ENCODE results near the gene HMGXB3.

The HMGXB3 gene

DNA sequence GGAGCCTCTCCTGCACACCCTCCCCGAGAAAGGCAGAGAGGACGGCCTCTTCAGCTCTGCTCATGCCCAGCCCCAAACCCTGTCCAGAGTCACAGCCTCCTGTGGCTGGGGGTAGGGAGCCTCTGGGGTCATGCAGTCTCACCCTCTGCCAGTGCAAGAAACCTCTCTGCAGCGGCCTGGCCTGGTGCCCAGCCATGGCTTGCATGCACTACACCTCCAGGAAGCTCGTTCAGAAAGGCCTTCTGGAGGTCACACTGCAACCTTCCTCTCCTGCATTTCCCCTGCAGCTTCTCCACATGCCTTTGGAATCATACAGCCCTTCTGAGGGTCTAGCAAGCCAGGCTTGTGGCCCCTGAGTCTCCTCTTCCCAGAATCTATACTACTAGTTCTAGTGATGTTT lies 67.9 kb downstream of the HMGXB3 start:
- no peak for TF ChIP-seq EZH2phosphoT487 (IDR thresholded peaks at IDR 0.05; ENCODE audit: low read length)
- no peak for TF ChIP-seq EZH2 (optimal IDR thresholded peaks at IDR 0.05; ENCODE audit: low read depth, low read length)
- no peak overlapping the region for H3K9ac ChIP-seq (ENCODE audit: low read length)
- H3F3A ChIP-seq (ENCODE audit: insufficient read depth, low read length): no peaks in the 10 kb centered on the region
- H2AFZ ChIP-seq (ENCODE audit: low read length): no peak overlapping the region
- H3K4me2 ChIP-seq (ENCODE audit: low read depth, low read length): no peak overlapping the region
- no peak for DNase-seq
- H3K9me3 ChIP-seq (replicated peaks; ENCODE audit: insufficient read depth, low read length): no peaks in the 10 kb centered on the region
- H3K4me1 ChIP-seq (ENCODE audit: low read length): peaks cover 3% of the 10 kb centered on the region; the same call in 1 of the 2 replicates
- H3K9me2 ChIP-seq (replicated peaks; ENCODE audit: insufficient read depth, low read length): no peaks in the 10 kb centered on the region
- no peaks in the 10 kb centered on the region; the same call in 1 of the 2 replicates for H3K27me3 ChIP-seq (replicated peaks; ENCODE audit: insufficient read depth, low read length)
- H4K20me1 ChIP-seq (ENCODE audit: insufficient read depth, low read length): no peaks in the 10 kb centered on the region
- no peaks in the 10 kb centered on the region for H3K79me2 ChIP-seq (ENCODE audit: low read length)
- no peak overlapping the region for H3K4me3 ChIP-seq (ENCODE audit: low read length)
- no peak overlapping the region for H3K27ac ChIP-seq (ENCODE audit: low read length)
- H3K36me3 ChIP-seq (replicated peaks; ENCODE audit: insufficient read depth, low read length): no peaks in the 10 kb centered on the region

DNA sequence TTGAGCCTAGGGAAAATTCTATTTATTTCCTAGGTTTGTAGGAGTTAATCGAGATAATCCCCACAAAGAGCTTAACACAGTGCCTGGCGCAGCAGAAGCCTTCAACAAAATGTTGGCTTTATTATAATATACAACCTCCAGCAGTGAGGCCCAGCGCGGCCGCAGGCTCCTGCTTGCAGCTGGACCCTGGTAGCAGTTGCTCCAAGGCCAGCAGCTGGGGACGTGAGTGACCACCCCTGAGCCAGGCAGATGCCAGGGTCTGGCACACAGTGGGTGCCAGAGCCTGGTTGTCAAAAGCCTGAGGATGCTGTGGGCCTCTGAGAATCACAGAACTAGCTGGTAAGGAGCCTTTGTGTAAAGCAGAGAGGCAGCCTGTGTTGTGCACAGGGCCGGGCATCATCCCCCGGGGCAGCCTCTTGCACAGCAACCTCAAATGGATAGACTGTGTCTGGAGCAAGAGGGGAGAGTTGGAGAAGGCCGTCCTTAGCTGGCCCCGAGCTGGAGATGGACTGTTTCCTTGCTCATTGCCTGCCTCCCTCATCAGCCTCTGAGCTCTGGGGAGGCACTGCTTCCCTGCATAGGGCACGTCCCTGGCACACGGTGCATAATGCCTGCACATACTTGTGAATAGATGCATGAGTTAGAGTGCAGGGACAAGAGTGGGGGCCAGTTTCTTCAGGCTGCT lies 68.6 kb downstream of the HMGXB3 start:
- H3K4me1 ChIP-seq (ENCODE audit: low read length): peaks cover 3% of the 10 kb centered on the region; the same call in 1 of the 2 replicates
- H3K4me3 ChIP-seq (ENCODE audit: low read length): no peak overlapping the region
- no peaks in the 10 kb centered on the region for H3K9me2 ChIP-seq (replicated peaks; ENCODE audit: insufficient read depth, low read length)
- H3K4me2 ChIP-seq (ENCODE audit: low read depth, low read length): no peak overlapping the region
- no peaks in the 10 kb centered on the region for H3K79me2 ChIP-seq (ENCODE audit: low read length)
- TF ChIP-seq EZH2 (optimal IDR thresholded peaks at IDR 0.05; ENCODE audit: low read depth, low read length) (no peak), EZH2phosphoT487 (IDR thresholded peaks at IDR 0.05; ENCODE audit: low read length) (no peak)
- TF ChIP-seq, protein P1, sequence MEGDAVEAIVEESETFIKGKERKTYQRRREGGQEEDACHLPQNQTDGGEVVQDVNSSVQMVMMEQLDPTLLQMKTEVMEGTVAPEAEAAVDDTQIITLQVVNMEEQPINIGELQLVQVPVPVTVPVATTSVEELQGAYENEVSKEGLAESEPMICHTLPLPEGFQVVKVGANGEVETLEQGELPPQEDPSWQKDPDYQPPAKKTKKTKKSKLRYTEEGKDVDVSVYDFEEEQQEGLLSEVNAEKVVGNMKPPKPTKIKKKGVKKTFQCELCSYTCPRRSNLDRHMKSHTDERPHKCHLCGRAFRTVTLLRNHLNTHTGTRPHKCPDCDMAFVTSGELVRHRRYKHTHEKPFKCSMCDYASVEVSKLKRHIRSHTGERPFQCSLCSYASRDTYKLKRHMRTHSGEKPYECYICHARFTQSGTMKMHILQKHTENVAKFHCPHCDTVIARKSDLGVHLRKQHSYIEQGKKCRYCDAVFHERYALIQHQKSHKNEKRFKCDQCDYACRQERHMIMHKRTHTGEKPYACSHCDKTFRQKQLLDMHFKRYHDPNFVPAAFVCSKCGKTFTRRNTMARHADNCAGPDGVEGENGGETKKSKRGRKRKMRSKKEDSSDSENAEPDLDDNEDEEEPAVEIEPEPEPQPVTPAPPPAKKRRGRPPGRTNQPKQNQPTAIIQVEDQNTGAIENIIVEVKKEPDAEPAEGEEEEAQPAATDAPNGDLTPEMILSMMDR (IDR thresholded peaks at IDR 0.05; ENCODE audit: low read length): no peak
- no peak overlapping the region for H3K27ac ChIP-seq (ENCODE audit: low read length)
- no peaks in the 10 kb centered on the region; the same call in 1 of the 2 replicates for H3K27me3 ChIP-seq (replicated peaks; ENCODE audit: insufficient read depth, low read length)
- H4K20me1 ChIP-seq (ENCODE audit: insufficient read depth, low read length): no peaks in the 10 kb centered on the region
- no peak overlapping the region for H2AFZ ChIP-seq (ENCODE audit: low read length)
- no peak for DNase-seq
- H3F3A ChIP-seq (ENCODE audit: insufficient read depth, low read length): no peaks in the 10 kb centered on the region
- no peaks in the 10 kb centered on the region for H3K9me3 ChIP-seq (replicated peaks; ENCODE audit: insufficient read depth, low read length)
- H3K36me3 ChIP-seq (replicated peaks; ENCODE audit: insufficient read depth, low read length): no peaks in the 10 kb centered on the region
- H3K9ac ChIP-seq (ENCODE audit: low read length): no peak overlapping the region

DNA sequence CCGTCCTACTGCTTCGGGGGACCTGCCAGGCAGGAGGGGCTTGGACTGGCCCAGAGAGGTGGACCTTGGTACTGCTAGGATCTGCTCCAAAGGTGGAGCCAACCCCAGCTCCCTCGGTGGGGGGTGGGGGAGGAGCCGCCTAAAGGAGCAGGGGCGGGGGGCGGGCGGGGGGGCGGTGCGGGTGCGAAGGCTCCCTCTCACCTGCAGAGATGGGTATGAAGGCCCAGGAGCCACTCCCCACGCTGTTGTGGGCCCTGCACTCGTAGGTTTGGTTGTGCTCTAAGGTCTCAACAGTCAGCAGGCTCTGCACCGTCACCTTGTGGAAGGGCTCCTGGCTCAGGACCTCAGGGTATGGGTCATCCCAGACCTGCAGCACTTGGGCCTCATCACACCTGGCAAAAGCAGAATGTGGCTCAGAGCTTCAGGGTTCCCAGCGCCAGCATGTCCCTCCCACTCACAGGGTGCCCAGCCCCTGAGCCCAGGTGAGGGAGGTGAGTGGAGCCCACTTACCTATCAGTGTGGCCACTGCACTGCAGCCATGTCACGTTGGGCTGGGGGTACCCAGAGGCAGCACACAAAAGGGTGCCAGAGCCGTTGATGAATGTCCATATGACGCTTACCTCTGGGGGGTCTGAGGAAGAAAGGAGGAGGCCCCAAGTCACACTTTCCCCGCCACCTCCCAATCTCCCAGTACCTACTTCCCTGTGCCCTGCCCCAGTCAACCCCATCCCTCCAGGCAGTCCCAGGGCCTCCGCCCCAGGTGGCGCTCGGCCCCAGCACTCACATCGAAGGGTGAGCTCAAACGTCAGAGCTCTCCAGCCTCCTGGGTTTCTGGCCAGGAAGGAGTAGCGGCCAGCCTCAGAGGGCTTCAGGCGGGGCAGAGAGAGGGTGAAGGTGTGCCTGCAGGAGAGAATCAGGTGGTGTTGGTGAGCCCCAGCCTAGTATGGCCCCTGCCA lies 69.4 kb downstream of the HMGXB3 start:
- Histone ChIP-seq H3K9ac (ENCODE audit: low read length) (no peak overlapping the region), H3K79me2 (ENCODE audit: low read length) (no peaks in the 10 kb centered on the region), H4K20me1 (ENCODE audit: insufficient read depth, low read length) (no peaks in the 10 kb centered on the region), H3F3A (ENCODE audit: insufficient read depth, low read length) (no peaks in the 10 kb centered on the region), H3K27me3 (replicated peaks; ENCODE audit: insufficient read depth, low read length) (no peaks in the 10 kb centered on the region), H3K36me3 (replicated peaks; ENCODE audit: insufficient read depth, low read length) (no peaks in the 10 kb centered on the region), H3K9me3 (replicated peaks; ENCODE audit: insufficient read depth, low read length) (no peaks in the 10 kb centered on the region), H3K4me2 (ENCODE audit: low read depth, low read length) (no peak overlapping the region), H2AFZ (ENCODE audit: low read length) (no peak overlapping the region), H3K27ac (ENCODE audit: low read length) (no peak overlapping the region), H3K9me2 (replicated peaks; ENCODE audit: insufficient read depth, low read length) (no peaks in the 10 kb centered on the region), H3K4me3 (ENCODE audit: low read length) (no peak overlapping the region), H3K4me1 (ENCODE audit: low read length) (peaks cover 3% of the 10 kb centered on the region; the same call in 1 of the 2 replicates)
- TF ChIP-seq EZH2 (optimal IDR thresholded peaks at IDR 0.05; ENCODE audit: low read depth, low read length): no peak
- DNase-seq: no peak

DNA sequence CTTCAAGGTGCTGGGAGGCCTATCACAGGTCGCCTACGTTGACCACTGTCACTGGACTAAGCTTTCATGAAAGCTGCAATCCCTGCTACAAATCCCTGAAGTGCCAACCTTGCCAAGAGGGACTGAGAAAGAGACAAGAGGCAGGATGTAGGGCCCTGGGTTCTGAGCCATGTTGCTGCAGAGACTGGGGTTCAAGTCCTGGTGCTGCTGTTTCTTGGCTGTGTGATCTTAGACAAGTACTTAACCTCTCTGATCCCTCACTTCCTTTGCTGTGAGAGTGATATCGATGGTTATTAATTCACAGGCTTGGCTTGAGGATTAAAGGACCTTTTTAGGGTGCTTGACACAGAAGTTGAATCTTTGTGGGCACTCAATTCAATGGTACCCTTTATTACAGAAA lies 70.3 kb downstream of the HMGXB3 start:
- no peaks in the 10 kb centered on the region for H4K20me1 ChIP-seq (ENCODE audit: insufficient read depth, low read length)
- no peaks in the 10 kb centered on the region for H3K9me2 ChIP-seq (replicated peaks; ENCODE audit: insufficient read depth, low read length)
- H2AFZ ChIP-seq (ENCODE audit: low read length): no peak overlapping the region
- no peak overlapping the region for H3K4me2 ChIP-seq (ENCODE audit: low read depth, low read length)
- no peak overlapping the region for H3K4me3 ChIP-seq (ENCODE audit: low read length)
- H3K4me1 ChIP-seq (ENCODE audit: low read length): no peaks in the 10 kb centered on the region
- H3K27ac ChIP-seq (ENCODE audit: low read length): no peak overlapping the region
- H3K79me2 ChIP-seq (ENCODE audit: low read length): no peaks in the 10 kb centered on the region
- H3K9ac ChIP-seq (ENCODE audit: low read length): no peak overlapping the region
- no peaks in the 10 kb centered on the region for H3K36me3 ChIP-seq (replicated peaks; ENCODE audit: insufficient read depth, low read length)
- no peaks in the 10 kb centered on the region for H3K27me3 ChIP-seq (replicated peaks; ENCODE audit: insufficient read depth, low read length)
- H3F3A ChIP-seq (ENCODE audit: insufficient read depth, low read length): no peaks in the 10 kb centered on the region
- DNase-seq: no peak
- no peaks in the 10 kb centered on the region for H3K9me3 ChIP-seq (replicated peaks; ENCODE audit: insufficient read depth, low read length)
- TF ChIP-seq, protein P1 (IDR thresholded peaks at IDR 0.05; ENCODE audit: low read length): no peak
- no peak for TF ChIP-seq EZH2phosphoT487 (IDR thresholded peaks at IDR 0.05; ENCODE audit: low read length)
- no peak for TF ChIP-seq EZH2 (optimal IDR thresholded peaks at IDR 0.05; ENCODE audit: low read depth, low read length)

All from MM.1S (cell line).